ENCODE measurements around the gene EFCAB6.

EFCAB6 gene

GRCh38 chr22:43734370-43735150 is 77.5 kb downstream of the EFCAB6 start:
- no peak for DNase-seq (ENCODE audit: low read depth)
- TF ChIP-seq CTCF (IDR thresholded peaks at IDR 0.05; ENCODE audit: insufficient read depth, low read depth, low read length, missing control alignments) = no peak
- no peak overlapping the region for H3K4me3 ChIP-seq (ENCODE audit: low read depth, low read length)

- no peak for DNase-seq (ENCODE audit: low read depth)
- no peak overlapping the region for H3K4me3 ChIP-seq (ENCODE audit: low read depth, low read length)
- TF ChIP-seq CTCF (IDR thresholded peaks at IDR 0.05; ENCODE audit: insufficient read depth, low read depth, low read length, missing control alignments) = no peak
These were observed 79.0 kb downstream of the EFCAB6 start for GRCh38 chr22:43733138-43733537.

GRCh38 chr22:43731988-43732387 is 80.1 kb downstream of the EFCAB6 start:
- H3K4me3 ChIP-seq (ENCODE audit: low read depth, low read length) = no peak overlapping the region
- TF ChIP-seq CTCF (IDR thresholded peaks at IDR 0.05; ENCODE audit: insufficient read depth, low read depth, low read length, missing control alignments) = no peak
- DNase-seq (ENCODE audit: low read depth) = no peak

GRCh38 chr22:43726964-43727543 is 85.1 kb downstream of the EFCAB6 start:
- TF ChIP-seq CTCF (IDR thresholded peaks at IDR 0.05; ENCODE audit: insufficient read depth, low read depth, low read length, missing control alignments) = no peak
- no peak for DNase-seq (ENCODE audit: low read depth)
- H3K4me3 ChIP-seq (ENCODE audit: low read depth, low read length) = no peak overlapping the region

- no peak for TF ChIP-seq CTCF (IDR thresholded peaks at IDR 0.05; ENCODE audit: insufficient read depth, low read depth, low read length, missing control alignments)
- H3K4me3 ChIP-seq (ENCODE audit: low read depth, low read length) = no peak overlapping the region
- DNase-seq (ENCODE audit: low read depth) = no peak
These were observed 85.8 kb downstream of the EFCAB6 start for GRCh38 chr22:43726322-43726721.

- no peak overlapping the region for H3K4me3 ChIP-seq (ENCODE audit: low read depth, low read length)
- DNase-seq (ENCODE audit: low read depth) = no peak
- no peak for TF ChIP-seq CTCF (IDR thresholded peaks at IDR 0.05; ENCODE audit: insufficient read depth, low read depth, low read length, missing control alignments)
These were observed 88.3 kb downstream of the EFCAB6 start for GRCh38 chr22:43723816-43724215.
